ENCODE data around the gene IFNAR1. TPM values are rescaled to one million over a fixed set of nuclear protein-coding genes. Genes with fewer than 3 reads are reported as not detected.
A peak's percentile ranks its signal among the peaks of the same experiment; 100 is the strongest.

The IFNAR1 gene
- total and polyA plus RNA-seq, 2 donors (not counting 1 experiment from before 2014, with no cell fraction given) = 17.5 to 23.1 TPM

- Histone ChIP-seq H3K36me3 (ENCODE audit: control insufficient read depth, insufficient read depth, low read length) (no peaks in the 10 kb centered on the region), H3K27ac (ENCODE audit: insufficient read depth, low read length) (no peak overlapping the region), H3K79me2 (ENCODE audit: control insufficient read depth, insufficient read depth, low read length) (no peaks in the 10 kb centered on the region), H3K9ac (ENCODE audit: insufficient read depth, low read length) (no peak overlapping the region), H3K4me1 (ENCODE audit: control insufficient read depth, extremely low read depth, insufficient read depth, low read length) (no peaks in the 10 kb centered on the region), H3K27me3 (ENCODE audit: control insufficient read depth, insufficient read depth, low read length) (peaks cover 3% of the 10 kb centered on the region), H2AFZ (ENCODE audit: low read length) (no peak overlapping the region), H4K20me1 (ENCODE audit: control insufficient read depth, extremely low read depth, insufficient read depth, low read length) (no peaks in the 10 kb centered on the region), H3K9me3 (ENCODE audit: control insufficient read depth, insufficient read depth, low read depth, low read length) (no peaks in the 10 kb centered on the region), H3K4me3 (replicated peaks in 1 of 4; ENCODE audit: control extremely low read depth in 1 of 4, insufficient read depth in 1 of 4, low read depth in 3 of 4, low read length in 4 of 4) (no peak overlapping the region), H3K4me2 (ENCODE audit: extremely low read depth, insufficient read depth, low read length) (no peak overlapping the region)
- no peak for DNase-seq (ENCODE audit: low read depth in 2 of 2)
- TF ChIP-seq EZH2 (IDR thresholded peaks at IDR 0.05; ENCODE audit: low read length, missing control alignments) (no peak), CTCF (conservative IDR thresholded peaks at IDR 0.05 in 1 of 2, IDR thresholded peaks at IDR 0.05 in 1 of 2; ENCODE audit: low read depth in 1 of 2, low read length in 2 of 2) (no peak)
Measured at GRCh38 chr21:33374080-33374449, 49.3 kb downstream of the IFNAR1 start.

GRCh38 chr21:33374450-33375096 is 49.8 kb downstream of the IFNAR1 start:
- peaks cover 3% of the 10 kb centered on the region for H3K27me3 ChIP-seq (ENCODE audit: control insufficient read depth, insufficient read depth, low read length)
- H3K36me3 ChIP-seq (ENCODE audit: control insufficient read depth, insufficient read depth, low read length) = no peaks in the 10 kb centered on the region
- H3K4me2 ChIP-seq (ENCODE audit: extremely low read depth, insufficient read depth, low read length) = no peak overlapping the region
- TF ChIP-seq CTCF (conservative IDR thresholded peaks at IDR 0.05 in 1 of 2, IDR thresholded peaks at IDR 0.05 in 1 of 2; ENCODE audit: low read depth in 1 of 2, low read length in 2 of 2) (peak; percentile 53 to 69), EZH2 (IDR thresholded peaks at IDR 0.05; ENCODE audit: low read length, missing control alignments) (no peak)
- H3K9me3 ChIP-seq (ENCODE audit: control insufficient read depth, insufficient read depth, low read depth, low read length) = no peaks in the 10 kb centered on the region
- H2AFZ ChIP-seq (ENCODE audit: low read length) = no peak overlapping the region
- H3K79me2 ChIP-seq (ENCODE audit: control insufficient read depth, insufficient read depth, low read length) = no peaks in the 10 kb centered on the region
- H3K4me3 ChIP-seq (replicated peaks in 1 of 4; ENCODE audit: control extremely low read depth in 1 of 4, insufficient read depth in 1 of 4, low read depth in 3 of 4, low read length in 4 of 4) = no peak overlapping the region
- no peaks in the 10 kb centered on the region for H3K4me1 ChIP-seq (ENCODE audit: control insufficient read depth, extremely low read depth, insufficient read depth, low read length)
- H3K27ac ChIP-seq (ENCODE audit: insufficient read depth, low read length) = no peak overlapping the region
- no peaks in the 10 kb centered on the region for H4K20me1 ChIP-seq (ENCODE audit: control insufficient read depth, extremely low read depth, insufficient read depth, low read length)
- peak; percentile 56 to 79 for DNase-seq (ENCODE audit: low read depth in 2 of 2)
- no peak overlapping the region for H3K9ac ChIP-seq (ENCODE audit: insufficient read depth, low read length)

- no peaks in the 10 kb centered on the region for H3K36me3 ChIP-seq (ENCODE audit: control insufficient read depth, insufficient read depth, low read length)
- H3K27ac ChIP-seq (ENCODE audit: insufficient read depth, low read length) = no peak overlapping the region
- H3K4me1 ChIP-seq (ENCODE audit: control insufficient read depth, extremely low read depth, insufficient read depth, low read length) = peaks cover 3% of the 10 kb centered on the region
- peaks cover under 1% of the 10 kb centered on the region for H3K27me3 ChIP-seq (ENCODE audit: control insufficient read depth, insufficient read depth, low read length)
- H3K4me2 ChIP-seq (ENCODE audit: extremely low read depth, insufficient read depth, low read length) = no peak overlapping the region
- no peaks in the 10 kb centered on the region for H3K79me2 ChIP-seq (ENCODE audit: control insufficient read depth, insufficient read depth, low read length)
- no peaks in the 10 kb centered on the region for H3K9me3 ChIP-seq (ENCODE audit: control insufficient read depth, insufficient read depth, low read depth, low read length)
- TF ChIP-seq CTCF (conservative IDR thresholded peaks at IDR 0.05 in 1 of 2, IDR thresholded peaks at IDR 0.05 in 1 of 2; ENCODE audit: low read depth in 1 of 2, low read length in 2 of 2) (no peak), EZH2 (IDR thresholded peaks at IDR 0.05; ENCODE audit: low read length, missing control alignments) (no peak)
- H3K9ac ChIP-seq (ENCODE audit: insufficient read depth, low read length) = no peak overlapping the region
- no peak for DNase-seq (ENCODE audit: low read depth in 2 of 2)
- H3K4me3 ChIP-seq (replicated peaks in 1 of 4; ENCODE audit: control extremely low read depth in 1 of 4, insufficient read depth in 1 of 4, low read depth in 3 of 4, low read length in 4 of 4) = no peak overlapping the region
- H2AFZ ChIP-seq (ENCODE audit: low read length) = no peak overlapping the region
- no peaks in the 10 kb centered on the region for H4K20me1 ChIP-seq (ENCODE audit: control insufficient read depth, extremely low read depth, insufficient read depth, low read length)
Measured at GRCh38 chr21:33375101-33375644, 50.4 kb downstream of the IFNAR1 start.

Measured in fibroblast of lung (primary cell).